ENCODE measurements around the gene ERP27. TPM values are rescaled to one million over a fixed set of nuclear protein-coding genes. Genes with fewer than 3 reads are reported as not detected.

ERP27 gene
- total RNA-seq, 1 experiment from 2014 or later, result not detected

DNA sequence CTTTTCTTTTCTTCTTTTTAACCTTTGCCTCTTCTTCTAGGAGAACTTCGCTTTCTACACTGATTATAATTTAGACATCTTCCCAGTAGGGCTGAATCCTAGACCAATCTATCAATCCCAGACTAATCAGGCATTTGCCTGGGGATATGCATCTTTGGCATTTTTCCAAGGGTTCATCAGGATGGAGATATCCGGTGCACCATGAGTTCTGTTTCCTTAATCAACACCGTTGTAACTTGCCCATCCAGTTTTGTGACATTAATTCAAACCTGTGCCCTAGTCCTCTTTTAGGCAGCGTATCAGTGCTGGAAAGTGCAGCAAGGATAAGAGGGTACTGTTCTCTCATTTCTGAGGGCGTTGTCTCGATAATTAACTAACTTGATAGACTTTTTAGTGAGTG lies 52.1 kb downstream of the ERP27 start:
- Histone ChIP-seq H3K4me3 (ENCODE audit: insufficient read depth, low read depth, low read length) (no peak overlapping the region), H3K36me3 (replicated peaks; ENCODE audit: control insufficient read depth, insufficient read depth, low read length) (no peaks in the 10 kb centered on the region), H3K27me3 (ENCODE audit: control insufficient read depth, insufficient read depth, low read length) (no peaks in the 10 kb centered on the region)
- no peak for DNase-seq

DNA sequence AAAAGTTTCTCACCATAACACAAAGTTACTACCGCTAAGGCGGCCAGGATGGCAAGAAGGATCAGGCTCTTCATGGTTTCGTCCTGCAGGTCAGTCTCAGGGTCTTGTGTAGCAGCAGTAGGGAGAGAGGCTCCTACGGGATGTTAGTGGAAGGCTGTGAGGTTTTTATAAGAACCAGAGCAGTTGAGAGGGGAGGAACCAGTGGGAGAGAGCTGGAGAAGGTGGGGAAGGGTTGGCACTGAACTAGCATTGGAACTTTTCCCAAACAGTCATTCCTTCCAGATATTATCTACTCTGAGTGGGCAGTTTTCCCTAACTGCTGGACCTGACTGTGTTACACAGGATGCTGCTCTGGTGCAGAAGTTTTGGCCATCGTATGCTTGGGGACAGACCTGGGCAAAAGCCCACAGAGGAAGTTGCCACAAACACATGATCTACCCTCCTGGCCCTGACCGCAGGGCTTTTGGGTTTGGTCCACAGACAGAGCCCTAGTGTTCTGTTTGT lies 52.6 kb downstream of the ERP27 start, which contains the start of gene MGP:
TSS of gene MGP (minus strand) at position 137 of the 504 bp plus-strand sequence. CDS start at position 74, 63 bp downstream.
- no peaks in the 10 kb centered on the region for H3K36me3 ChIP-seq (replicated peaks; ENCODE audit: control insufficient read depth, insufficient read depth, low read length)
- H3K4me3 ChIP-seq (ENCODE audit: insufficient read depth, low read depth, low read length), result no peak within 1 kb of the TSS
- no peak for DNase-seq
- H3K27me3 ChIP-seq (ENCODE audit: control insufficient read depth, insufficient read depth, low read length), result no peaks in the 10 kb centered on the region

DNA sequence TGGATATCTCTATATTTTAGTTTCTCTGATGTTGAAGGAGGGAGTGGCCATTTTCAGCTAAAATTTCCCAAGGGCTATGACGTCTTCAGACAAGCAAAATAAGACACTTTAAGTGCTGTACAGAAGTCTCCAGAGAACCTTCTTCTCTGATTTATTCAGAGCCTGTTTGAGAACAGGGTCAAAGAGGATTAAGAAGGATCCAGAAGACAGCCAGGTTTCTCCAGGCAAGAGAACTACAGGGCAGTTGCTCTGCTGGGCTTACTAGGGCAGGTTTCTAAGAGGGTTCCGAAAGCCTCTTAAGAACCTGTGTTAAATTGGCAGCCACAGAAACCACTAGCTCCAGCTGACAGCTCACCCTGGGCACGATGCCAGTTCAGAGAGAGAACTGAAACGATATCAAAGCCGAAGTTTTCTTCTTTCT lies 53.9 kb downstream of the ERP27 start:
- H3K36me3 ChIP-seq (replicated peaks; ENCODE audit: control insufficient read depth, insufficient read depth, low read length), result no peaks in the 10 kb centered on the region
- H3K27me3 ChIP-seq (ENCODE audit: control insufficient read depth, insufficient read depth, low read length), result no peaks in the 10 kb centered on the region
- DNase-seq, result no peak
- no peak overlapping the region for H3K4me3 ChIP-seq (ENCODE audit: insufficient read depth, low read depth, low read length)

DNA sequence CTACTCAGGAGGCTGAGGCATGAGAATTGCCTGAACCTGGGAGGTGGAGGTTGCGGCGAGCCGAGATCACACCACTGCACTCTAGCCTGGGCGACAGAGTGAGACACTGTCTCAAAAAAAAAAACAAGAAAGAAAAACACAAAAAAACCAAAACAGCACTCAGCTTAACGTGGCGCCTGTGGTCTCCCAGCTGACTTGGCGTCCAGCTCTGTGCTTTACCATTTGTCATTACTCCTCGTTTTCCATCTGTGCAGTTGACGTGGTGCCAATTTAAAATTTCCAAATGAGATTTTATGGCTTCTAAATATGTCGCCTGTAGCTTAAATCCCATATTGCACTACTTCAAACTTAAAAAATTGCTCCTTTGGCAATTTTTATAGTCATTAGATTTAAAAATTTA lies 54.7 kb downstream of the ERP27 start:
- no peak for DNase-seq
- Histone ChIP-seq H3K27me3 (ENCODE audit: control insufficient read depth, insufficient read depth, low read length) (no peaks in the 10 kb centered on the region), H3K4me3 (ENCODE audit: insufficient read depth, low read depth, low read length) (no peak overlapping the region), H3K36me3 (replicated peaks; ENCODE audit: control insufficient read depth, insufficient read depth, low read length) (no peaks in the 10 kb centered on the region)

DNA sequence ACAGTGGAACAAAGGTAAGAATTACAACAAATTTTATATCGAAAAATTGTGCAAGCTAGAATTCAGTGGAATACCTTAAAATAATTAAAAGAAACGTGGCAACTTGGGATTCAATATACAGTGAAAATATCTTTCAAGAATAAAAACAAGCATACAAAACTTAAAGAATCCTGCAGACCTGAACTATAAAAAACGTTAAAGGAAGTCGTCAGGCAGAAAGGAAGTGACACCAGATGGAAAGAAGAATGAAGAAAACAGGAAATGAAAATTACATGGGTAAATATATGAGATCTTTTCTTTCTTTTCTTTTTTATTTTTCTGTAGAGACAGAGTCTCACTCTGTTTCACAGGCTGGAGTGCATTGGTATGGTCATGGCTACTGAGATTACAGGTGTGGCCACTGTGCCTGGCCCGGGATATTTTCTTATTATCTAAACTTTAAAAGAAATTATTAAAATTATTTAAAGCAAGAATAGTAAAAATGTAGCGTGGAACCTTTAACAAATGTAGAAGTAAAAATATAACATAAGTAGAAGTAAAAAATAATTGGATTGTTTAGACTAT lies 57.4 kb downstream of the ERP27 start:
- Histone ChIP-seq H3K36me3 (replicated peaks; ENCODE audit: control insufficient read depth, insufficient read depth, low read length) (no peaks in the 10 kb centered on the region), H3K27me3 (ENCODE audit: control insufficient read depth, insufficient read depth, low read length) (no peaks in the 10 kb centered on the region), H3K4me3 (ENCODE audit: insufficient read depth, low read depth, low read length) (no peak overlapping the region)
- DNase-seq, result no peak

DNA sequence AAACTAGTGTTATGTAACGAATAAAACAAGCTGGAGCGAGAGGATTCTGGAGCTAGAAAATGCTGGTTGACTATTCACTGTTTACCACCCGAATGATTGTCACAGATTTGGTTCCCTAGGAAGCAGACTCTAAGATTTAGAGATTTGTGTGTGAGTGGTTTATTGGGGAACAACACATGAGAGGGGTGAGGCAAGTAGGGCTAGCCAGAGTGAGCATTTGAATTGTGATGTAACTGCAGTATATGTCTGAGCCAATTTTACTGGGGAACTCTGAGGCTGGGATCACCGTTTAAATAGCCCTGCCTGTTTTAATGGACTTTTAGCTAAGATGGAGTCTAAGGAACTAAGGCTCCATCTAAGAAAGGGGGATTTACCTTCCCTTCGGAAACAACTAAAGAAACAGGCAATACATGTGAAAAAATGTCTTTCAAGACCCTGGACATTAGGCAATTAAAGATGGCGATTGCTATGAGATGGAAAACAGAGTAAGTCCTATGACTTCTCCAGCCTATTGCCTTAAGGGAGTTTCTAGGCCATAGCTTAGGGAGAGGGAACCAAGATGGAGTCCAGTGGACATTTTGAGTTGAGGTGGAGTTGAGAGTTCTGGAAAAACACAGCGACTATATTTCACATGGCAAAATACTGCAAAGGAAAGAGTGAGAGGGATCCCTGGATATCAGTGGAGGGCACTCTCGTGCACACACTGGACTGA lies 59.0 kb downstream of the ERP27 start:
- Histone ChIP-seq H3K36me3 (replicated peaks; ENCODE audit: control insufficient read depth, insufficient read depth, low read length) (no peaks in the 10 kb centered on the region), H3K4me3 (ENCODE audit: insufficient read depth, low read depth, low read length) (no peak overlapping the region), H3K27me3 (ENCODE audit: control insufficient read depth, insufficient read depth, low read length) (no peaks in the 10 kb centered on the region)
- DNase-seq, result no peak

DNA sequence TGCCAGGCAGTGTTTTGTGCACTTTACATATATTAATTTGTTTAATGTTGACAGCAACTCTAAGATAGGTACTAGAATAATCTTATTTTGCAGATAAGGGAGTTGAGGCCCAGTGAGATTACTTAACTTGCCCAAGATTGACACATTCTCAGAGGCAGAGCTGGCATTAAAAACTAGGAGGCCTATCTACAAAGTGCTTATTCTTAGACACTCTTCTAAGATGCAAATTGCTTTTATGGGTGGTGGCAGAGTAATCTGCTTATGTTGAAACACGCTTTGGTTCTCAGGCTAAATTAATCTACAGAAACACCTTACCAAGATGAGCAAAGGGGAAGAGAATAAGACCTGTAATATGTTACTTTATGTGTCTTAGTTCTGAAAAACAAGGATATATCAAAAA lies 59.8 kb downstream of the ERP27 start:
- DNase-seq, result no peak
- Histone ChIP-seq H3K36me3 (replicated peaks; ENCODE audit: control insufficient read depth, insufficient read depth, low read length) (no peaks in the 10 kb centered on the region), H3K27me3 (ENCODE audit: control insufficient read depth, insufficient read depth, low read length) (no peaks in the 10 kb centered on the region), H3K4me3 (ENCODE audit: insufficient read depth, low read depth, low read length) (no peak overlapping the region)

DNA sequence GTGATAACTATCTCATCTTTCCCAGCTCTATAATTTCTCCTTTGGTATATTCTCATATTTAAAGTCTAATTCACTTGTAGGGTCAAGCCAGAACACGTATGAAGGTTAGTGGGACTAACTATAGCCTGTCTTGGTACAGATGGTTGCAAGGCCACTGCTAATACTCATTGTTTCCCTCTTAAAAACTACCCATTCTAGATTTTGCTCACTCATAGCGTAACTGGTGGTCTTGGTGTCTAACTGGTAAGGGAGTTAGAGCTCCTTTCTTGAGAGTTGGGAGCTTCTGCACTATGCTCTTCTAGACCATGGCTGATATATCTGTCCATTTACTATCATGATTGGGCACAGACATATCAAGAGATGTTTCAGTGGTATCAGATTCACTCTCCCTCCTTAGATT lies 61.5 kb downstream of the ERP27 start:
- H3K36me3 ChIP-seq (replicated peaks; ENCODE audit: control insufficient read depth, insufficient read depth, low read length), result no peaks in the 10 kb centered on the region
- H3K27me3 ChIP-seq (ENCODE audit: control insufficient read depth, insufficient read depth, low read length), result no peaks in the 10 kb centered on the region
- DNase-seq, result no peak
- H3K4me3 ChIP-seq (ENCODE audit: insufficient read depth, low read depth, low read length), result no peak overlapping the region

DNA sequence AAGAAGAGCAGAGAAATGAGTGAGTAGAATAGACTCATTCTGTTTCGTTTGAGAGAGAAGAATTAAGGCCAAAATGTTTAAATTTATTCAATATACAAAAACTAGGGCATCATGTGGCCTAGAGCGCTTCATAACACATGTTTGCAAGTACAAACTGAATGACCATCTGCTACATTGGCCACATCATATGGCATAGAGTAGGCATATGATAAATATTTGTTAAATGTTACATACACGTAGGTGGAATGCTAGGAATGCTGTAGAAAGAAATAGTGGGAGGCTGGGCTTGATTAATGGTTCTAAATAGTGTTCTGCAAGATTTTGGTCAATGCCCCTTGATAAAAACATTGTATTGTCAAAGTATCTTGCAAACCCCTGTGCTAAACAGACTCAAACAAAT lies 63.5 kb downstream of the ERP27 start:
- Histone ChIP-seq H3K4me3 (ENCODE audit: insufficient read depth, low read depth, low read length) (no peak overlapping the region), H3K36me3 (replicated peaks; ENCODE audit: control insufficient read depth, insufficient read depth, low read length) (no peaks in the 10 kb centered on the region), H3K27me3 (ENCODE audit: control insufficient read depth, insufficient read depth, low read length) (no peaks in the 10 kb centered on the region)
- DNase-seq, result no peak

DNA sequence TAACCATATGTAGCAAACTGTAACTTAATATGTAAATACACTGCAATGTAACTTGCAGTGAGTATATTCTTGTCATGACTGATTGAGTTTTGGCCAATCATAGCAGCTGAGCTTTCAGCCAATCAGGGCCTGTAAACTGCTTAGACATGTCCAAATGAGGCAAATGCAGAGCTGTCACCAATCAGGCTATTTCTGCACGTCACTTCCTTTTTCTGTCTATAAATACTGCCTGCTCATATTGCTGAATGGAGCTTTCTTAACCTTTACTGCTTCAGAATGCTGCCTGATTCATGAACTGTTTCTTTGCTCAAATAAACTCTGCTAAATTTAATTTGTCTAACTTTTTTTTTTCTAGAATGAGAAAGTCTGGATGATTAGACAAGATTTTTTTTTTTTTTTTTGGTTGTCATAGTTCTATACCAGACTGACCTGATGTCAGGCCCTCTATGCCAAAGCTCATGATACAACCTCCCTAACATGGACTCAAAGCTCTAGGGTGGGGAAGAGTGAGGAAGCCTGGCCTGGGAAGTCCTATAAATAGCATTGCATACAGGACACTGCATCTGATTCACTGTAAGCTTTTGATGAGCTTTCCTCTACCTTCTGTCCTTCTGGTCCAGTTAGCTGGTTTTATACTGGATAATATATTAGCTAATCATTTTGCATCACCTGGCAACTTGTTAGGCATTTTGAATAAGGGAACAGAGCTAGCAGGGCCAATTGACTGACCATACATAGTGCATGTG lies 64.7 kb downstream of the ERP27 start:
- Histone ChIP-seq H3K4me3 (ENCODE audit: insufficient read depth, low read depth, low read length) (no peak overlapping the region), H3K27me3 (ENCODE audit: control insufficient read depth, insufficient read depth, low read length) (no peaks in the 10 kb centered on the region), H3K36me3 (replicated peaks; ENCODE audit: control insufficient read depth, insufficient read depth, low read length) (no peaks in the 10 kb centered on the region)
- DNase-seq, result no peak

DNA sequence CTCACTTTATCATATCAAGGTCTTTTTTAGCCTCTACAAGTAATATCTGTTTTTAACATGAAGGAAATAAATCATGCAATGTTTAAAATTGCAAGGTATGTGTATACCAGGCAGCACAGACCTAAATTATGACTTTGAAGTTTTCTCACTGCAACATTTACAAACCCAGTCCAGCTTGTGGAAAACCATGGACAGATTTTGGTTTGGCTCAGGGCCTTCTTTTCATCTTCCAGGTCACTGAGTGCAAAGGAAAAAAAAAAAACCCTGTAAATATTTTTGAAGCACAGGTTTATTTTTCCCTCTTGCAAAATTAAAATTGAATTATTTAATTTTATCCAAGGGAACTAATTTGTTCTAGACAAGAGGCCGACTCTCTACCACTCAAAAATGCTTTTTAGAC lies 66.5 kb downstream of the ERP27 start:
- Histone ChIP-seq H3K36me3 (replicated peaks; ENCODE audit: control insufficient read depth, insufficient read depth, low read length) (no peaks in the 10 kb centered on the region), H3K27me3 (ENCODE audit: control insufficient read depth, insufficient read depth, low read length) (no peaks in the 10 kb centered on the region), H3K4me3 (ENCODE audit: insufficient read depth, low read depth, low read length) (no peak overlapping the region)
- no peak for DNase-seq

DNA sequence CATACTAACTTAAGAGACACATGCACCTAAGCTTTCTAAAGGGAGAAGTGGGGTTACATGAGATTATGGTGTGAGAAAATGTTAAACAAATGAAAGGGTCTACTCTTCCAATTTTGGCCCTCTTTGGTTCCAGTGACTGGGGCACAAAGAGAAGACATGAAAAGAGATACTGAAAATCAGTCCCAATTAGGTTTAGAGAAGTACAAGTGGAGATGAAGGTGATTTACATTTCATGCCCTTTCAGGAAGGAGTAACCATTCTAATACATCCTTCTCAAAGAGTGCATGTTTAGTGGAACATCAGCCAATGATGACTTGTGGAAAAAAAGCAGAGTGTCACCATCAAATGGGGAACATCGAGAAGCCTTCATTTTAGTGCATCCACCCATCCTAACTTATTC lies 67.1 kb downstream of the ERP27 start:
- no peak overlapping the region for H3K4me3 ChIP-seq (ENCODE audit: insufficient read depth, low read depth, low read length)
- no peaks in the 10 kb centered on the region for H3K27me3 ChIP-seq (ENCODE audit: control insufficient read depth, insufficient read depth, low read length)
- H3K36me3 ChIP-seq (replicated peaks; ENCODE audit: control insufficient read depth, insufficient read depth, low read length), result no peaks in the 10 kb centered on the region
- DNase-seq, result no peak

DNA sequence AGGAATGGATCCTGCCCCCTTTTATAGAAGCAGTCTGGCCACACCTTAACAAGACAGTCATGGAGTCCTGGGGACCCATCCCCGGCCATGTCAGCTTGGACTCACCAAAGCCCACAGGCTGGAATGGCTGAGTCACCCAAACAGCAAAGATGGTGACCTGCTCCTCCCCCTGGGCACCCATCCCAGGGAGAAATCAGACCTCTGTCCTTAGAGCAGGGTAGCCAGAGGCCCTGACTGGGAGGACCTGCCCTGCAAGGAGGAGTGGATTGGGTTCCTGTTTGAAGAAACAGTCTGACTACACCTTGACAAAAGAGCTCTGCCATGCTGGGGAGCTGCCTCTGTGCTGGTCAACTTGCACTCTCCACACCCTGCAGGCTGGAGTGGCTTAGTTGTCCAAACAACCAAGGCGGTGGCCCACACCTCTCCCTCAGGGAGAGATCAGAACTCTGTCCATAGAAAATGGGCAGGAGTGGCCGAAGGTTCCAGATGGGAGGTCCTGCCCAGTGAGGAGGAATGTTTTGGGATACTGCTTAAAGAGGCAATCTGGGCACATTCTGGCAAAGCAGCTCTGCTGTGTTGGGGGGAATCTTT lies 69.3 kb downstream of the ERP27 start:
- Histone ChIP-seq H3K27me3 (ENCODE audit: control insufficient read depth, insufficient read depth, low read length) (no peaks in the 10 kb centered on the region), H3K36me3 (replicated peaks; ENCODE audit: control insufficient read depth, insufficient read depth, low read length) (no peaks in the 10 kb centered on the region), H3K4me3 (ENCODE audit: insufficient read depth, low read depth, low read length) (no peak overlapping the region)
- no peak for DNase-seq

All from H7 (cell line).